Tibial artery (tissue), 4 donors: ENCODE results near the gene NUAK2.

Experiments
- DNase-seq, 2 donors: peaks; one replicate each; pipeline ENCODE4 v3.0.0-alpha.2; 2019
- H3K27ac ChIP-seq, 2 donors: fragments of 200-600 bp; sonication (generic) in 1 of 2; 1 replicate in 1 of 2; 2 replicates in 1 of 2; pipeline ENCODE4 v1.5.1; 2018 to 2019; ENCODE audit warnings: mild to moderate bottlenecking in 1 of 2
- H3K27me3 ChIP-seq, 2 donors: fragments of 200-600 bp; sonication (generic) in 1 of 2; one replicate each; pipeline versions ENCODE4 v1.5.1 to v1.6.0; 2016 to 2019
- H3K36me3 ChIP-seq, 3 donors: fragments of 200-600 bp; sonication (generic) in 2 of 3; one replicate each; pipeline ENCODE4 v1.5.1; 2016 to 2019; ENCODE audit warnings: mild to moderate bottlenecking in 2 of 3
- H3K4me1 ChIP-seq, 4 donors: fragments of 200-600 bp; sonication (generic) in 2 of 4; 1 replicate in 3 of 4; 2 replicates in 1 of 4; pipeline ENCODE4 v1.5.1; 2016 to 2019
- H3K4me3 ChIP-seq, 2 donors: fragments of 200-600 bp; sonication (generic) in 1 of 2; 1 replicate in 1 of 2; 2 replicates in 1 of 2; pipeline ENCODE4 v1.5.1; 2018 to 2019; ENCODE audit warnings: mild to moderate bottlenecking in 2 of 2
- H3K9me3 ChIP-seq, 3 donors: fragments of 200-600 bp; sonication (generic) in 1 of 3; one replicate each; pipeline ENCODE4 v1.5.1; 2016 to 2019
- intact Hi-C: fragments of 100-400 bp; cut with DNase I; formaldehyde crosslinking; loops from one replicate; pipeline ENCODE4 v1.15.0; 2023; ENCODE audit warnings: low total_unique reads
- TF ChIP-seq, protein P1 (sequence below), 2 experiments: fragments of 200-600 bp in 1 of 2; fragments of 450-650 bp in 1 of 2; IDR thresholded peaks; one replicate each; pipeline ENCODE4 v1.5.1; 2017 to 2019; ENCODE audit warnings: antibody characterized with exemption in 2 of 2, mild to moderate bottlenecking in 1 of 2, moderate library complexity in 1 of 2

NUAK2 gene

DNA sequence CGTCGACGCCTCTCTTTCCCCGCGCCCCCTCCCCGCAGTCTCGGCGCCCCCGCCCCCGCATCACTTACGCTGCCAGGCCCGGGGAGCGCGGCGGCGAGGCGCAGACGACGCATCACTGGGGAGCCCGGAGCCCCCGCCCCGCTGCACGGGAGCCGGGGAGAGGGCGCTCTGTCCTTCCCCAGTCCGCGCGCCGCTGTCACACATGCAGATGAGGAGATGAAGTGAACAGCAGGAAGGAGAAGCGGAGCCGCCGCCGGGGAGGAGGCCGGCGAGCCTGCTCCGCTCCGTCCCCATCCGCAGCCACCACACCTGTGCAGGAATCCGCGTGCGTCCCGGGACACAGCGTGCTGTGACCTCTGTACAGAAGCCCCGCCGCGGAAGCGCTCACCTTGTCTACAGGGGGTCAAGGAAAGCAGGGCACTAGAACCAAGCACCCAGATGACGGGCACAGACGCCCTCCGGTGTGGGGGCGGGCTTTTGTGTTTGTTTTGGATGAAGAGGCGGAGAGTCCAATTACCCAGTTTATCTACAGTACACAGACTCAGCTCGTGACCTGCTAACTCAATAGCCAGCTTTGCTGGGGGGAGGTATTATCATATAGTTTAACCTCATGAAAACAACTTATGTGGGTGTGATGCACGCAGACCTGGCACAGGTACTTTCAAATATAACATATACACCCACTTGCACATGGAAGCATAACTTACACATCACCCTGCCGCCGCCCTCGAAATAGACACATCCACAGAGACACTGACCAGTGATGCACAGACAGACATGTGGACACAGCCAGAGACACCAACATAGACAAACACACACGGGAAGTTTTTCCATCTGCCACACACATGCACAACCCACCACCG lies 22.8 kb upstream of the NUAK2 start:
- H3K36me3 ChIP-seq, result no peaks in the 10 kb centered on the region
- TF ChIP-seq, protein P1, sequence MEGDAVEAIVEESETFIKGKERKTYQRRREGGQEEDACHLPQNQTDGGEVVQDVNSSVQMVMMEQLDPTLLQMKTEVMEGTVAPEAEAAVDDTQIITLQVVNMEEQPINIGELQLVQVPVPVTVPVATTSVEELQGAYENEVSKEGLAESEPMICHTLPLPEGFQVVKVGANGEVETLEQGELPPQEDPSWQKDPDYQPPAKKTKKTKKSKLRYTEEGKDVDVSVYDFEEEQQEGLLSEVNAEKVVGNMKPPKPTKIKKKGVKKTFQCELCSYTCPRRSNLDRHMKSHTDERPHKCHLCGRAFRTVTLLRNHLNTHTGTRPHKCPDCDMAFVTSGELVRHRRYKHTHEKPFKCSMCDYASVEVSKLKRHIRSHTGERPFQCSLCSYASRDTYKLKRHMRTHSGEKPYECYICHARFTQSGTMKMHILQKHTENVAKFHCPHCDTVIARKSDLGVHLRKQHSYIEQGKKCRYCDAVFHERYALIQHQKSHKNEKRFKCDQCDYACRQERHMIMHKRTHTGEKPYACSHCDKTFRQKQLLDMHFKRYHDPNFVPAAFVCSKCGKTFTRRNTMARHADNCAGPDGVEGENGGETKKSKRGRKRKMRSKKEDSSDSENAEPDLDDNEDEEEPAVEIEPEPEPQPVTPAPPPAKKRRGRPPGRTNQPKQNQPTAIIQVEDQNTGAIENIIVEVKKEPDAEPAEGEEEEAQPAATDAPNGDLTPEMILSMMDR (IDR thresholded peaks at IDR 0.05), result no peak
- peak in 1 of 2 donors; percentile 40 for DNase-seq
- no peaks in the 10 kb centered on the region for H3K9me3 ChIP-seq
- H3K4me1 ChIP-seq, result peaks cover 0 to 15% (median 13%) of the 10 kb centered on the region in 4 donors
- peak overlapping the region; percentile 24 to 39 for H3K4me3 ChIP-seq
- no peak overlapping the region for H3K27ac ChIP-seq
- peaks cover 0 to 66% of the 10 kb centered on the region in 2 donors for H3K27me3 ChIP-seq
- intact Hi-C loops, result no loop called here

DNA sequence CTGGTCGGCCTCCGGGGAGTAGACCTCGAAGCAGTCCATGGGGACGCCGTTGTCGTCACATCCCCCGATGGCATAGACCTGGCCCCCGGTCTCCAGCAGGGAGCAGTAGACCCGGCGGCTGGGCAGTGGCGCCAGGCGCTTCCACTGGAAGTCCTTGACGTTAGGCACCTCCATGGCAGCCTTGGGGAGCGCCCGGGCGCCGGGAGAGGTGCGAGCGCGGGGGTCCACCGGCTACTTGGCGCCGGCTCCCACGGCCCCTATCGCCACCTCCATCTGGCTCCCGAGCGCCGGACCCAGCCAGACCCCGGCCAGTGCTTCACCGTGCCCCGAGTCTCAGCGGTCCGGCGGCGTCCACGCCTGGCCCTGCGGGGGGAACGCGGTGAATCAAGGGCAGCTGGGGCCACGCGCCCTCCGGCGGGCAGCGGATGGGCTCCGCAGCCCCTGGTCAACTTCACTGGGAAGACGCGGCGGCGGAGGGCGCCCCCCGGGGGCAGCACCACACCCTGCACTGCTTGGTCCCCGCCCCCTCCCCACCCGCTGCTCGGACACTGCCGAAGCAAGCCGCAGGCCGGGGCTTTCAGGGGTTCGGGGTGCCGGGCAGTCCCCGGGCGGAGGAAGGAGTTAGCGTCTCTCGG lies 22.0 kb upstream of the NUAK2 start:
- TF ChIP-seq, protein P1 (IDR thresholded peaks at IDR 0.05), result no peak
- Histone ChIP-seq H3K36me3 (no peaks in the 10 kb centered on the region), H3K4me1 (peaks cover 0 to 15% (median 13%) of the 10 kb centered on the region in 4 donors), H3K4me3 (peak overlapping the region; percentile 24 to 39), H3K27ac (no peak overlapping the region), H3K27me3 (peaks cover 0 to 61% of the 10 kb centered on the region in 2 donors), H3K9me3 (no peaks in the 10 kb centered on the region)
- no peak for DNase-seq
- intact Hi-C loops, result no loop called here

DNA sequence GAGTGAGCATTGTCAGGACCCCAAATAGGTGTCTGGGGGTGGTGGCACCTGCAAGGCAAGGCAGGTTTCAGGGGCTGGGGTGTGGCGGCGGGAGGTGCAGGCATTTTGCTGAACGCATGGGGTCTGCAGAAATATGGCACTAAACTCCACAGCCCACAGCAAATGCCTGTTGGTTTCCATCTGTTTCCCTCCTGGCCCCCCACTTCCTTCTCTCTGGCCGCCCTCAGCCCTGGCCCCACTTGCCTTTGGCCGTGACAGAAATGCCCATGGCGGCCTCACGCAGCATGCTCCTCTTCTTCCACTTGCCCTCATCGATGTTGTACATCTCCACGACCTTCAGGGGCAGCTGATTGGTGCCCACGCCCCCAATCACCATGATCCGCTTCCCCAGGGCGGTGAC lies 21.4 kb upstream of the NUAK2 start:
- no peaks in the 10 kb centered on the region for H3K36me3 ChIP-seq
- H3K4me1 ChIP-seq, result peaks cover 0 to 15% (median 13%) of the 10 kb centered on the region in 4 donors
- TF ChIP-seq, protein P1 (IDR thresholded peaks at IDR 0.05), result no peak
- no peak overlapping the region for H3K4me3 ChIP-seq
- H3K27me3 ChIP-seq, result peaks cover 0 to 58% of the 10 kb centered on the region in 2 donors
- intact Hi-C loops, result no loop called here
- no peak for DNase-seq
- H3K9me3 ChIP-seq, result no peaks in the 10 kb centered on the region
- no peak overlapping the region for H3K27ac ChIP-seq

DNA sequence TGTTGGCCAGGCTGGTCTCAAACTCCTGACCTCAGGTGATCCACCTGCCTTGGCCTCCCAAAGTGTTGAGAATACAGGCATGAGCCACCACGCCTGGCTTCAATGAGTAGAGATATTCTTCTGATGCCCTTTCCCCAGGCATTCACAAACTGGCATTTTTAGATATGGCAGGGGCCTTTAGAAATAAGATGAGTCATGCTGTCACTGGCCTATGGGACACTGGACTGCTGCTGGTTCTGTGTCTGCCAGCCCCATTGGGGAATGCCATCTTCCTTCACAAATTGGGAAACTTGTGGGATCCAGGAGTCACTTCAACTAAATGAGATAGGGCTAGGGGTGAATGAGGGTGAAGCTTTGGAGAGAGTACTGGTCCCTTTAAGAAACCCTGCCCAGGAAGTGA lies 19.1 kb upstream of the NUAK2 start:
- Histone ChIP-seq H3K27ac (no peak overlapping the region), H3K4me3 (no peak overlapping the region), H3K9me3 (no peaks in the 10 kb centered on the region), H3K27me3 (peaks cover 0 to 35% of the 10 kb centered on the region in 2 donors), H3K4me1 (peaks cover 0 to 15% (median 13%) of the 10 kb centered on the region in 4 donors), H3K36me3 (no peaks in the 10 kb centered on the region)
- TF ChIP-seq, protein P1 (IDR thresholded peaks at IDR 0.05), result no peak
- intact Hi-C loops, result no loop called here
- DNase-seq, result no peak

DNA sequence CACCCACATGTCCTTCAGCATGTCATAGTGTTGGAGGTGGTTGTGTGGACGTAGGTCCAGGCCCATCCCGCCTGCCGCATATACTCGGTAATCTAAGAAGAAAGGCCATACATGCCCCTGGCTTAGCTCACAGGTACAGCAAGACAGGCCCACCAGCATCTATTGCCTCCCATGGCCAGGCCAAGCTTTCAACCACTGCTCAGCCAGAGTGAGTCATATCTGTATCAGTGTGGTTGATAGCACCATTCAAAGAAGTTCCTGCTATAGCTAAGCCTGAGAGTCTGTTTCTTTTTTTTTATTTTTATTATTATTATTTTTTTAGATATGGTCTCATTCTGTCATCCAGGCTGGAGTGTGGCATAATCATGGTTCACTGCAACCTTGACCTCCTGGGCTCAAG lies 18.2 kb upstream of the NUAK2 start:
- peaks cover 0 to 15% (median 13%) of the 10 kb centered on the region in 4 donors for H3K4me1 ChIP-seq
- H3K36me3 ChIP-seq, result no peaks in the 10 kb centered on the region
- no peak overlapping the region for H3K27ac ChIP-seq
- no peak overlapping the region for H3K4me3 ChIP-seq
- DNase-seq, result no peak
- peaks cover 0 to 29% of the 10 kb centered on the region in 2 donors for H3K27me3 ChIP-seq
- no peaks in the 10 kb centered on the region for H3K9me3 ChIP-seq
- TF ChIP-seq, protein P1 (IDR thresholded peaks at IDR 0.05), result no peak
- intact Hi-C loops, result no loop called here
